Measurements from ENCODE around the gene RAD51B. TPM values are rescaled to one million over a fixed set of nuclear protein-coding genes. Genes with fewer than 3 reads are reported as not detected.
A peak's percentile ranks its signal among the peaks of the same experiment; 100 is the strongest.
"Not testable (repeated sequence)": the region's sequence is repeated elsewhere in the genome, so short reads cannot be mapped to it uniquely, and the experiment has no call there.

Gene RAD51B
- total and polyA plus RNA-seq, 4 donors = 2.8 to 39.6 (median 13.3) TPM; not detected in 1

- no peaks in the 10 kb centered on the region for H3K36me3 ChIP-seq (ENCODE audit: control insufficient read depth in 1 of 2, insufficient read depth in 2 of 2, low read length in 1 of 2)
- no peaks in the 10 kb centered on the region for H3K27me3 ChIP-seq (ENCODE audit: control insufficient read depth in 1 of 2, insufficient read depth in 2 of 2, low read length in 1 of 2)
- H3K4me3 ChIP-seq (ENCODE audit: low read length in 2 of 2) = no peak overlapping the region
- ATAC-seq (ENCODE audit: low FRiP score) (no peak), DNase-seq (no peak)
- H3K9me3 ChIP-seq (ENCODE audit: control insufficient read depth, low read length) = no peaks in the 10 kb centered on the region
- H3K27ac ChIP-seq (ENCODE audit: low read depth in 1 of 2, low read length in 2 of 2) = no peak overlapping the region
- intact Hi-C loops (cut with DNase I) = no loop called here
- no peaks in the 10 kb centered on the region for H3K4me1 ChIP-seq (ENCODE audit: control insufficient read depth in 1 of 2, insufficient read depth in 2 of 2, low read length in 2 of 2)
- WGBS, 2 donors = 68 to 80% methylated on average over 6 of the region's 6 CpGs
These were observed 465.3 kb downstream of the RAD51B start for GRCh38 chr14:68284834-68285233.

DNA sequence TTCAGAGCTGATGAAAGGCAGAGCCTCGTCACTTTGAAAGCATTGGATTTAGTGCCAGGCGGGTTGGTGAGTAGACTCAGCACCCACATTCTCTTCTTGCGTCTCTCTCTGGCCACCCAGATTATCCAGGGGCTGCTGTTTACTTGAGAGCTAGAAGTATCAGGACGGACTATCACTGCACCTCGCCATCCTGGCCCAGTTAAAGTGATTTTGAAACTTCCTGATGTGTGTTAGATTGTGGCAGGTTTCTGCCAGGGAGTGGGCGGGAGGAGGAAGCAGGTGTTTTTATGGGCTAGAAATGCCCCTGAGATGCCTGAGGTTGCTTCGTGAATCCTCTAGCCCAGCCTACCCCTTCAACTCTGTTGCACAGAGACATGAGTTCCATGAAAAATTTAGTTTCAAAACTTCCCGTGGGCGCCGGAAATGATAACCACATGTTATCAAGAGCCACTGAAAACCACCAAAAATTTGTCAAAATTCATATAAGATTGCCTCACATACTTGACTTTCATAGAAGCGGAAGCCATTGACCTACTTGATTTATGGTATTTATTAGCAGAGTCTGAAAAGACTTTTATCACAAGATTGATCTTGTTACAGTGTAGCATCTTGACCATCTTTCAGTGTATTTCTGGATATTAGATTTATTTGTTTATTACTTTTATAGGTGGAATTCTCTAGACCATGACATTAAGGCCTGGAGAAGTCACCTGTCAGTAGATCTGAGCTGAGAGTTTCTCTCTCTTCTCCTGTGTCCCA lies 466.0 kb downstream of the RAD51B start:
- intact Hi-C loops (cut with DNase I) = no loop called here
- H3K36me3 ChIP-seq (ENCODE audit: control insufficient read depth in 1 of 2, insufficient read depth in 2 of 2, low read length in 1 of 2) = no peaks in the 10 kb centered on the region
- DNase-seq (no peak), ATAC-seq (ENCODE audit: low FRiP score) (no peak)
- no peak overlapping the region for H3K27ac ChIP-seq (ENCODE audit: low read depth in 1 of 2, low read length in 2 of 2)
- no peaks in the 10 kb centered on the region for H3K27me3 ChIP-seq (ENCODE audit: control insufficient read depth in 1 of 2, insufficient read depth in 2 of 2, low read length in 1 of 2)
- H3K4me3 ChIP-seq (ENCODE audit: low read length in 2 of 2) = no peak overlapping the region
- no peaks in the 10 kb centered on the region for H3K9me3 ChIP-seq (ENCODE audit: control insufficient read depth, low read length)
- no peaks in the 10 kb centered on the region for H3K4me1 ChIP-seq (ENCODE audit: control insufficient read depth in 1 of 2, insufficient read depth in 2 of 2, low read length in 2 of 2)
- WGBS, 2 donors = 60 to 62% methylated on average over 11 of the region's 11 CpGs

DNA sequence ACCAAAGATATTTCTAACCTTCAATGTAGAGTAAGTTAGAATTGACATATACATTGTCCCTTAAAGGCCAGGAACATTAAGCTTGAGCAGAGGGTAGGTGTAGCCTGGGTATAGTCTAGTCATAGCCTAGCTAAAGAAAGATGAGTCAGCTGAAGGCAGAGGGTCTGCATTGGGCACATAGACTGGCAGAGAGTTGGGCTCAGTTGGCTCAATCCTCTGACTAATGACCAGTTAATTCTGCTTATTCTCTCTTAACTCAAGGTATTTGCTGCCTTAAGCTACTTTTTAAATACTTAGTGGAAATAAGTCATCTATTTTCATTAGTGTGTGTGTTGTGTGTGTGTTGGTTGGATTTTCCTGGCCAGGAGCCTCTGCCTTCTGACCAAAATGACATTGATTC lies 467.1 kb downstream of the RAD51B start:
- H3K27me3 ChIP-seq (ENCODE audit: control insufficient read depth in 1 of 2, insufficient read depth in 2 of 2, low read length in 1 of 2) = no peaks in the 10 kb centered on the region
- intact Hi-C loops (cut with DNase I) = no loop called here
- DNase-seq = no peak
- no peaks in the 10 kb centered on the region for H3K9me3 ChIP-seq (ENCODE audit: control insufficient read depth, low read length)
- H3K4me1 ChIP-seq (ENCODE audit: control insufficient read depth in 1 of 2, insufficient read depth in 2 of 2, low read length in 2 of 2) = no peaks in the 10 kb centered on the region
- no peaks in the 10 kb centered on the region for H3K36me3 ChIP-seq (ENCODE audit: control insufficient read depth in 1 of 2, insufficient read depth in 2 of 2, low read length in 1 of 2)
- no peak overlapping the region for H3K27ac ChIP-seq (ENCODE audit: low read depth in 1 of 2, low read length in 2 of 2)
- no peak for ATAC-seq (ENCODE audit: low FRiP score)
- no peak overlapping the region for H3K4me3 ChIP-seq (ENCODE audit: low read length in 2 of 2)

DNA sequence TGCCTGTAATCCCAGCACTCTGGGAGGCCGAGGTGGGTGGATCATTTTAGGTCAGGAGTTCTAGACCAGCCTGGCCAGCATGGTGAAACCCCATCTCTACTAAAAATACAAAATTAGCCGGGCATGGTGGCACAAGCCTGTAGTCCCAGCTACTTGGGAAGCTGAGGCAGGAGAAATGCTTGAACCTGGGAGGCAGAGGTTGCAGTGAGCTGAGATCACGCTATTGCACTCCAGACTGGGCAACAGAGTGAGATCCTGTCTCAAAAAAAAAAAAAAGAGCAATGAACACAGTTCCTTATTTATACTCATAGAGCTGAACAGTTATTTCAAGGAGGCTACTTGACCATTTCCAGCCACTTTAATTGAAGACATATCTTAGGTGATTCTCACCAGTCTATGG lies 469.9 kb downstream of the RAD51B start:
- H3K36me3 ChIP-seq (ENCODE audit: control insufficient read depth in 1 of 2, insufficient read depth in 2 of 2, low read length in 1 of 2); ATAC-seq (ENCODE audit: low FRiP score); H3K4me3 ChIP-seq (ENCODE audit: low read length in 2 of 2); H3K4me1 ChIP-seq (ENCODE audit: control insufficient read depth in 1 of 2, insufficient read depth in 2 of 2, low read length in 2 of 2); DNase-seq; H3K27ac ChIP-seq (ENCODE audit: low read depth in 1 of 2, low read length in 2 of 2); H3K9me3 ChIP-seq (ENCODE audit: control insufficient read depth, low read length); H3K27me3 ChIP-seq (ENCODE audit: control insufficient read depth in 1 of 2, insufficient read depth in 2 of 2, low read length in 1 of 2): not testable (repeated sequence)
- 96 to 99% methylated on average over 3 of the region's 3 CpGs for WGBS, 2 donors
- intact Hi-C loops (cut with DNase I) = loop anchor here in 1 of 2 donors (2.0 kb wide), 1 partner anchor 53 kb away; no protein-coding TSS in a partner anchor

- H3K27me3 ChIP-seq (ENCODE audit: control insufficient read depth in 1 of 2, insufficient read depth in 2 of 2, low read length in 1 of 2) = no peaks in the 10 kb centered on the region
- H3K9me3 ChIP-seq (ENCODE audit: control insufficient read depth, low read length) = no peaks in the 10 kb centered on the region
- H3K27ac ChIP-seq (ENCODE audit: low read depth in 1 of 2, low read length in 2 of 2) = no peak overlapping the region
- H3K4me3 ChIP-seq (ENCODE audit: low read length in 2 of 2) = no peak overlapping the region
- DNase-seq = no peak
- 95 to 97% methylated on average over 2 of the region's 2 CpGs for WGBS, 2 donors
- H3K36me3 ChIP-seq (ENCODE audit: control insufficient read depth in 1 of 2, insufficient read depth in 2 of 2, low read length in 1 of 2) = no peaks in the 10 kb centered on the region
- no peaks in the 10 kb centered on the region for H3K4me1 ChIP-seq (ENCODE audit: control insufficient read depth in 1 of 2, insufficient read depth in 2 of 2, low read length in 2 of 2)
- no peak for ATAC-seq (ENCODE audit: low FRiP score)
- intact Hi-C loops (cut with DNase I) = no loop called here
These were observed 472.2 kb downstream of the RAD51B start for GRCh38 chr14:68291820-68292219.

- no peak overlapping the region for H3K4me3 ChIP-seq (ENCODE audit: low read length in 2 of 2)
- no peak overlapping the region for H3K27ac ChIP-seq (ENCODE audit: low read depth in 1 of 2, low read length in 2 of 2)
- H3K9me3 ChIP-seq (ENCODE audit: control insufficient read depth, low read length) = no peaks in the 10 kb centered on the region
- H3K4me1 ChIP-seq (ENCODE audit: control insufficient read depth in 1 of 2, insufficient read depth in 2 of 2, low read length in 2 of 2) = peaks cover 0 to 2% of the 10 kb centered on the region in 2 donors
- no peak for ATAC-seq (ENCODE audit: low FRiP score)
- WGBS, 2 donors = 95 to 98% methylated on average over 7 of the region's 7 CpGs
- intact Hi-C loops (cut with DNase I) = no loop called here
- H3K36me3 ChIP-seq (ENCODE audit: control insufficient read depth in 1 of 2, insufficient read depth in 2 of 2, low read length in 1 of 2) = no peaks in the 10 kb centered on the region
- no peak for DNase-seq
- H3K27me3 ChIP-seq (ENCODE audit: control insufficient read depth in 1 of 2, insufficient read depth in 2 of 2, low read length in 1 of 2) = no peaks in the 10 kb centered on the region
These were observed 473.0 kb downstream of the RAD51B start for GRCh38 chr14:68292441-68293215.

DNA sequence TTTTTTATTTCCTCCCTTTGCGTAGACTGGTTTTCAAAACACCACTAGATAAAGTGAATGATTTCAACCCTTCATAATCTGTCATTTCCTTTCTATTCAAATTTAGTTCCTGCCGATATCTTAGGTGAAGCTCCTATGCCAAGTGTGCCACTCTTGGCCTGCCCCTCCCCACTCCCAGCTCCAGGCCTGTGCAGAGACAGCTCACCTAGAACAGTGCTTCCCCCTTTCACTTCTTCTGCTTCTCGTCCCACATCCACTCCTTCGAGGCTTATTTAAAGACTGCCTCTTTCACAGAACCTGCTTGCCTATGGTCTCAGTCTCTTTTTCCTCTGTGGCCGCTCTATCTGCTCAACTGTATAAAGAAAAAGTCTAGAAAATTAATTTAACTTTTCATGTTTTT lies 473.8 kb downstream of the RAD51B start:
- 67 to 89% methylated on average over 5 of the region's 5 CpGs for WGBS, 2 donors
- ATAC-seq (ENCODE audit: low FRiP score) (no peak), DNase-seq (no peak)
- Histone ChIP-seq H3K9me3 (ENCODE audit: control insufficient read depth, low read length) (no peaks in the 10 kb centered on the region), H3K4me3 (ENCODE audit: low read length in 2 of 2) (no peak overlapping the region), H3K36me3 (ENCODE audit: control insufficient read depth in 1 of 2, insufficient read depth in 2 of 2, low read length in 1 of 2) (no peaks in the 10 kb centered on the region), H3K27me3 (ENCODE audit: control insufficient read depth in 1 of 2, insufficient read depth in 2 of 2, low read length in 1 of 2) (no peaks in the 10 kb centered on the region), H3K4me1 (ENCODE audit: control insufficient read depth in 1 of 2, insufficient read depth in 2 of 2, low read length in 2 of 2) (peaks cover 0 to 2% of the 10 kb centered on the region in 2 donors), H3K27ac (ENCODE audit: low read depth in 1 of 2, low read length in 2 of 2) (no peak overlapping the region)
- intact Hi-C loops (cut with DNase I) = no loop called here

- H3K4me1 ChIP-seq (ENCODE audit: control insufficient read depth in 1 of 2, insufficient read depth in 2 of 2, low read length in 2 of 2) = peaks cover 0 to 2% of the 10 kb centered on the region in 2 donors
- H3K27ac ChIP-seq (ENCODE audit: low read depth in 1 of 2, low read length in 2 of 2) = no peak overlapping the region
- intact Hi-C loops (cut with DNase I) = no loop called here
- peak; percentile 16 for ATAC-seq (ENCODE audit: low FRiP score)
- no peaks in the 10 kb centered on the region for H3K27me3 ChIP-seq (ENCODE audit: control insufficient read depth in 1 of 2, insufficient read depth in 2 of 2, low read length in 1 of 2)
- no peak overlapping the region for H3K4me3 ChIP-seq (ENCODE audit: low read length in 2 of 2)
- no peak for DNase-seq
- WGBS, 2 donors = 91 to 95% methylated on average over 8 of the region's 8 CpGs
- no peaks in the 10 kb centered on the region for H3K9me3 ChIP-seq (ENCODE audit: control insufficient read depth, low read length)
- H3K36me3 ChIP-seq (ENCODE audit: control insufficient read depth in 1 of 2, insufficient read depth in 2 of 2, low read length in 1 of 2) = no peaks in the 10 kb centered on the region
These were observed 475.8 kb downstream of the RAD51B start for GRCh38 chr14:68295316-68295816.

Data from aorta (tissue), 5 donors.